ENCODE data around the gene DRC3. TPM values are rescaled to one million over a fixed set of nuclear protein-coding genes. Genes with fewer than 3 reads are reported as not detected.
A peak's percentile ranks its signal among the peaks of the same experiment; 100 is the strongest.

Gene DRC3
- total and polyA plus RNA-seq, 10 of the 15 experiments (the other 5 are each of a cell fraction or from before 2014, with no cell fraction given): 0.18 to 2.3 (median 0.60) TPM; not detected in 3

DNA sequence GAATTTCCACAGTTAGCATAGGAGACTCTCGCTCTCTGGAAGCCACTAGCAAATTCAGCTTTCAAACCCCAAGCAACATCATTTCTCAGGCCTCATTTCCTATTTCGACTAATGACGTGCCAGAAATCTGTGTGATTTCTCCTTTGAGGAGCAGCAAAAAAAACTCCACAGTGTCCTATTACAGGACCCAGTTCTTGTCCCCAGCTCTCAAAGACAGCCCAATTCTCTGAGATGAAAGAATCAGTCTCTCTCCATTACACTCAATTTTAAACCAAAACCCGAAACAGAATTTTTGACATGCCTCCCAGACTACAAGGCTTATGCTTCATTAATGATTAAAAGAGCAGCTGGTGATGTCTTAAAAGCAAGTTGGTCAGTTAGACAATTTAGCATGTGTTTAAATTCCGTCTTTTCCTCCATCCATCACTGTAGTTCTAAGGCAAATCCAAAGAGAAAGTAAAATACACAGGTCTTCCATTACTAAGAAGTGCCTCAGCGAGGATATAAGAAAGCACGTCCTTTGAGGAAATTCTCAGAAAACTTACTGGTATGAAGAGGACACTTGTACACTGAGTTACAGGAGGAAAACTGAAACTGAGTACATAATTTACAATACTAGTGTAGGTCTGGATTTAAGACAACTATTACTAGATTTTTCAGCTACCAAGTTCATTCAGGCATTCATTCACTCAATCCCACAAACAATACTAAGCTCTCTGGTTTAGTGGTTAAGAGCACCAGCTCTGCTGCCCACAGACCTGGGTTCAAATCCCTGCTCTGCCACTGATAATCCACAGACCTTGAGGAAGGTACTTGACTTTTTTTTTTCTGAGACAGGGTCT, 12.9 kb upstream of the DRC3 start:
- H3K4me3 ChIP-seq: peak overlapping the region; percentile 6; the same call in 1 of the 2 replicates
- ChIA-PET RAD21 (ENCODE audit: unreplicated experiment) (interaction anchor here (0.8 to 4.4 kb wide), 9 partner anchors 9 to 267 kb away, joined by 3 to 33 read pairs (median 6); partner anchors contain the start of genes DRC3 and TOM1L2), SMC1A (ENCODE audit: uncharacterized antibody, unreplicated experiment) (interaction anchor here (0.6 to 4.1 kb wide), 19 partner anchors 9 to 278 kb away, joined by 3 to 54 read pairs (median 4); partner anchors contain the start of genes DRC3 and TOM1L2), POLR2A (interaction anchor here (0.6 to 3.8 kb wide), 9 partner anchors 10 to 268 kb away, joined by 3 to 73 read pairs (median 3); partner anchors contain the start of genes DRC3, SREBF1 and TOM1L2), CTCF (interaction anchor here (0.7 to 3.1 kb wide), 10 partner anchors 10 to 90 kb away, joined by 3 to 15 read pairs (median 4); partner anchors contain the start of genes DRC3 and TOM1L2)
- peak overlapping the region; percentile 25; the same call in 1 of the 2 replicates for H3K9ac ChIP-seq (ENCODE audit: control insufficient read depth, insufficient read depth, low read length)
- H3K4me1 ChIP-seq (ENCODE audit: control insufficient read depth, insufficient read depth, low read length): peaks cover 23% of the 10 kb centered on the region
- in situ Hi-C loops (cut with MboI) (no loop called here), intact Hi-C loops (cut with micrococcal nuclease; ENCODE audit: unreplicated experiment) (loop anchor here (5.0 kb wide), 1 partner anchor 78 kb away; the partner anchor contains the start of genes ATPAF2 and GID4)
- H4K20me1 ChIP-seq (ENCODE audit: control insufficient read depth, insufficient read depth): no peaks in the 10 kb centered on the region
- H3K9me3 ChIP-seq (replicated peaks; ENCODE audit: control insufficient read depth, insufficient read depth, low read length): no peaks in the 10 kb centered on the region; the same call in 2 of the 3 replicates
- peak; percentile 85 for ATAC-seq
- no peaks in the 10 kb centered on the region; a peak in 1 of 4 replicates for H3K36me3 ChIP-seq (ENCODE audit: control insufficient read depth in 2 of 2, insufficient read depth in 2 of 2, low read length in 1 of 2)
- DNase-seq (ENCODE audit: low read depth, low spot score): peak; percentile 68
- H3K4me2 ChIP-seq (ENCODE audit: control insufficient read depth, insufficient read depth): peak overlapping the region; percentile 61
- peak; percentile 49 for FAIRE-seq
- TSS peak; percentile 58 for BruUV-seq (replicated peaks)
- H2AFZ ChIP-seq (ENCODE audit: control insufficient read depth, low read depth, low read length): peak overlapping the region; percentile 40
- no peaks in the 10 kb centered on the region; the same call in 1 of the 2 replicates for H3K79me2 ChIP-seq (ENCODE audit: control insufficient read depth, insufficient read depth, low read length)
- H3K27me3 ChIP-seq (replicated peaks in 1 of 2; ENCODE audit: control insufficient read depth in 2 of 2, insufficient read depth in 2 of 2, low read length in 1 of 2): no peaks in the 10 kb centered on the region
- H3K27ac ChIP-seq (ENCODE audit: control insufficient read depth, insufficient read depth): peak overlapping the region; percentile 63
- under 1% methylated on average over 7 of the region's 7 CpGs for WGBS (ENCODE audit: insufficient coverage, insufficient replicate concordance, low lambda C conversion rate, missing lambda C conversion rate)
- no peak for TF ChIP-seq KLF5 (IDR thresholded peaks at IDR 0.05; ENCODE audit: partially characterized antibody)
- TF ChIP-seq, protein P1, sequence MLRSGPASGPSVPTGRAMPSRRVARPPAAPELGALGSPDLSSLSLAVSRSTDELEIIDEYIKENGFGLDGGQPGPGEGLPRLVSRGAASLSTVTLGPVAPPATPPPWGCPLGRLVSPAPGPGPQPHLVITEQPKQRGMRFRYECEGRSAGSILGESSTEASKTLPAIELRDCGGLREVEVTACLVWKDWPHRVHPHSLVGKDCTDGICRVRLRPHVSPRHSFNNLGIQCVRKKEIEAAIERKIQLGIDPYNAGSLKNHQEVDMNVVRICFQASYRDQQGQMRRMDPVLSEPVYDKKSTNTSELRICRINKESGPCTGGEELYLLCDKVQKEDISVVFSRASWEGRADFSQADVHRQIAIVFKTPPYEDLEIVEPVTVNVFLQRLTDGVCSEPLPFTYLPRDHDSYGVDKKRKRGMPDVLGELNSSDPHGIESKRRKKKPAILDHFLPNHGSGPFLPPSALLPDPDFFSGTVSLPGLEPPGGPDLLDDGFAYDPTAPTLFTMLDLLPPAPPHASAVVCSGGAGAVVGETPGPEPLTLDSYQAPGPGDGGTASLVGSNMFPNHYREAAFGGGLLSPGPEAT (IDR thresholded peaks at IDR 0.05; ENCODE audit: low read depth): peak; percentile 17; the same call in 1 of the 2 replicates
- TF ChIP-seq SP1 (IDR thresholded peaks at IDR 0.05; ENCODE audit: low read depth, low read length): no peak
- no peak for TF ChIP-seq EP300 (IDR thresholded peaks at IDR 0.05; ENCODE audit: borderline replicate concordance in 1 of 2, control insufficient read depth in 1 of 2, low read depth in 2 of 2, low read length in 2 of 2)
- TF ChIP-seq ZNF24 (IDR thresholded peaks at IDR 0.05): peak; percentile 96
- 0 out of 2 replicates have a peak, but pooled peaks have one; percentile 15 for TF ChIP-seq ZSCAN29 (IDR thresholded peaks at IDR 0.05)
- TF ChIP-seq NFXL1 (IDR thresholded peaks at IDR 0.05; ENCODE audit: borderline replicate concordance): no peak
- TF ChIP-seq BRCA1 (IDR thresholded peaks at IDR 0.05; ENCODE audit: low read depth, low read length): no peak
- TF ChIP-seq, protein P2, sequence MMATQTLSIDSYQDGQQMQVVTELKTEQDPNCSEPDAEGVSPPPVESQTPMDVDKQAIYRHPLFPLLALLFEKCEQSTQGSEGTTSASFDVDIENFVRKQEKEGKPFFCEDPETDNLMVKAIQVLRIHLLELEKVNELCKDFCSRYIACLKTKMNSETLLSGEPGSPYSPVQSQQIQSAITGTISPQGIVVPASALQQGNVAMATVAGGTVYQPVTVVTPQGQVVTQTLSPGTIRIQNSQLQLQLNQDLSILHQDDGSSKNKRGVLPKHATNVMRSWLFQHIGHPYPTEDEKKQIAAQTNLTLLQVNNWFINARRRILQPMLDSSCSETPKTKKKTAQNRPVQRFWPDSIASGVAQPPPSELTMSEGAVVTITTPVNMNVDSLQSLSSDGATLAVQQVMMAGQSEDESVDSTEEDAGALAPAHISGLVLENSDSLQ (IDR thresholded peaks at IDR 0.05): peak; percentile 13; the same call in 1 of the 2 replicates
- TF ChIP-seq TCF12 (IDR thresholded peaks at IDR 0.05; ENCODE audit: low read depth, low read length): 0 out of 2 replicates have a peak, but pooled peaks have one; percentile 24
- TF ChIP-seq ATF7 (IDR thresholded peaks at IDR 0.05; ENCODE audit: low read depth): peak; percentile 50; the same call in 1 of the 2 replicates
- peak; percentile 33; the same call in 1 of the 2 replicates for TF ChIP-seq CBFB (IDR thresholded peaks at IDR 0.05; ENCODE audit: low read depth)
- peak; percentile 48; the same call in 1 of the 2 replicates for TF ChIP-seq ZNF384 (IDR thresholded peaks at IDR 0.05; ENCODE audit: borderline replicate concordance, low read depth, low read length)
- TF ChIP-seq, protein P3, sequence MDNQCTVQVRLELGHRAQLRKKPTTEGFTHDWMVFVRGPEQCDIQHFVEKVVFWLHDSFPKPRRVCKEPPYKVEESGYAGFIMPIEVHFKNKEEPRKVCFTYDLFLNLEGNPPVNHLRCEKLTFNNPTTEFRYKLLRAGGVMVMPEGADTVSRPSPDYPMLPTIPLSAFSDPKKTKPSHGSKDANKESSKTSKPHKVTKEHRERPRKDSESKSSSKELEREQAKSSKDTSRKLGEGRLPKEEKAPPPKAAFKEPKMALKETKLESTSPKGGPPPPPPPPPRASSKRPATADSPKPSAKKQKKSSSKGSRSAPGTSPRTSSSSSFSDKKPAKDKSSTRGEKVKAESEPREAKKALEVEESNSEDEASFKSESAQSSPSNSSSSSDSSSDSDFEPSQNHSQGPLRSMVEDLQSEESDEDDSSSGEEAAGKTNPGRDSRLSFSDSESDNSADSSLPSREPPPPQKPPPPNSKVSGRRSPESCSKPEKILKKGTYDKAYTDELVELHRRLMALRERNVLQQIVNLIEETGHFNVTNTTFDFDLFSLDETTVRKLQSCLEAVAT (IDR thresholded peaks at IDR 0.05): peak; percentile 97
- TF ChIP-seq TCF7 (IDR thresholded peaks at IDR 0.05; ENCODE audit: borderline replicate concordance): no peak
- TF ChIP-seq EED (IDR thresholded peaks at IDR 0.05; ENCODE audit: low read depth): no peak
- TF ChIP-seq NBN (IDR thresholded peaks at IDR 0.05): 0 out of 2 replicates have a peak, but pooled peaks have one; percentile 64
- TF ChIP-seq DPF2 (IDR thresholded peaks at IDR 0.05): 0 out of 2 replicates have a peak, but pooled peaks have one; percentile 2
- TF ChIP-seq MYB (IDR thresholded peaks at IDR 0.05; ENCODE audit: borderline replicate concordance, low read depth, low read length): no peak
